Esophagus muscularis mucosa (tissue), 4 donors: Measurements from ENCODE around the gene HOXC11.

Experiments used
- EP300 ChIP-seq: sonication (generic); formaldehyde crosslinking; IDR thresholded peaks from one replicate; pipeline ENCODE4 v1.6.1; 2017; ENCODE audit warnings: antibody characterized with exemption
- POLR2A ChIP-seq: fragments of 450-650 bp; IDR thresholded peaks from one replicate; pipeline ENCODE4 v1.6.1; 2017; ENCODE audit warnings: antibody characterized with exemption, moderate library complexity, mild to moderate bottlenecking, low read depth
- POLR2AphosphoS5 ChIP-seq, 2 donors: sonication (generic); formaldehyde crosslinking; IDR thresholded peaks; one replicate each; pipeline ENCODE4 v1.6.1; 2017; ENCODE audit warnings: antibody characterized with exemption in 2 of 2
- TF ChIP-seq, protein P1 (sequence below), 3 experiments: fragments of 200-600 bp in 2 of 3; fragments of 450-650 bp in 1 of 3; sonication (generic) in 2 of 3; IDR thresholded peaks; one replicate each; pipeline ENCODE4 v1.5.1; 2017 to 2019; ENCODE audit warnings: antibody characterized with exemption in 3 of 3, mild to moderate bottlenecking in 2 of 3, moderate library complexity in 1 of 3

DNA sequence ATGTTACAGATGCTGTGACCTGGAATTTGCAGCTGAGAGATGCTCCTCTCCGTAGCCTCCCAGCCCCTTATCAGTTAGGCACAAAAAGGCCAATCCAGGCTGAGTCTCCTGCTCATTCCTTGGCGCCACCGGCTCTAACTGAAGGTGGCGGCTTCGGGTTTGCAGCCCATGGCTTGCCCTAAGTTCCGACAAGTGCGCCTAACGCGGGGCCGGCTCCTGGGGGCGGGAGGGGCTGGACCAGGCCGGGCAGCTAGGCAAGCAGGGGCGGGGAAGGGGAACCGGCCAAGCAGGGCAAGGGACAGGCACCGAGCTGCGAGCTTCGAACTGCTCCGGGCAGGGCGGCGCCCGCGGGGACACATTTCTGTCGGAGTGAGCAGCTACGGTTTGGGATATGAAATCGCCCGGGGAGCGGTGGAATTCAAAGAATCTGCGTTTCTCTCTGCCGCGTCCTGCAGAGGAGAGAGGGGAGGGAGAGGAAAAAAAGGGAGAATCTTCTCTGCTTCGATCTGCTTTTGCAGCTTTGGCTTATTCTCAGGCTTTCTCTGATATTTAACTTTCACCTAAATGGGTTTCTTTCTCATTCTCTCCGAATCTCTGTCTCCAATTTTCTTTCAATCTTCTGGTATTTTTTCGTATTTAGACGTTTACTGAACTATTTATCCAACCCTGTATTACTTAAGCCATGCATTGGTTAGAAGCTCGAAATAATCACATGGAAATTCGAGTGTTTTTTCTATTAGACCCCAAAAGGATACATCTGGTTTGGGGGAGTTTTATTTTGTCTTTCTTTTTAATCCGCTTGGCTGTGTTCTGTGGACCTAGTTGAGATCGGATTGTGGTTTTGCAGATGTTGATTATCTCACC lies 19.8 kb upstream of the HOXC11 start:
- TF ChIP-seq, protein P1, sequence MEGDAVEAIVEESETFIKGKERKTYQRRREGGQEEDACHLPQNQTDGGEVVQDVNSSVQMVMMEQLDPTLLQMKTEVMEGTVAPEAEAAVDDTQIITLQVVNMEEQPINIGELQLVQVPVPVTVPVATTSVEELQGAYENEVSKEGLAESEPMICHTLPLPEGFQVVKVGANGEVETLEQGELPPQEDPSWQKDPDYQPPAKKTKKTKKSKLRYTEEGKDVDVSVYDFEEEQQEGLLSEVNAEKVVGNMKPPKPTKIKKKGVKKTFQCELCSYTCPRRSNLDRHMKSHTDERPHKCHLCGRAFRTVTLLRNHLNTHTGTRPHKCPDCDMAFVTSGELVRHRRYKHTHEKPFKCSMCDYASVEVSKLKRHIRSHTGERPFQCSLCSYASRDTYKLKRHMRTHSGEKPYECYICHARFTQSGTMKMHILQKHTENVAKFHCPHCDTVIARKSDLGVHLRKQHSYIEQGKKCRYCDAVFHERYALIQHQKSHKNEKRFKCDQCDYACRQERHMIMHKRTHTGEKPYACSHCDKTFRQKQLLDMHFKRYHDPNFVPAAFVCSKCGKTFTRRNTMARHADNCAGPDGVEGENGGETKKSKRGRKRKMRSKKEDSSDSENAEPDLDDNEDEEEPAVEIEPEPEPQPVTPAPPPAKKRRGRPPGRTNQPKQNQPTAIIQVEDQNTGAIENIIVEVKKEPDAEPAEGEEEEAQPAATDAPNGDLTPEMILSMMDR (IDR thresholded peaks at IDR 0.05), result no peak
- no peak for TF ChIP-seq POLR2AphosphoS5 (IDR thresholded peaks at IDR 0.05)
- no peak for TF ChIP-seq POLR2A
- TF ChIP-seq EP300, result no peak
